ENCODE data around the gene AOC2.
"Not testable (repeated sequence)": the region's sequence is repeated elsewhere in the genome, so short reads cannot be mapped to it uniquely, and the experiment has no call there.

DNA sequence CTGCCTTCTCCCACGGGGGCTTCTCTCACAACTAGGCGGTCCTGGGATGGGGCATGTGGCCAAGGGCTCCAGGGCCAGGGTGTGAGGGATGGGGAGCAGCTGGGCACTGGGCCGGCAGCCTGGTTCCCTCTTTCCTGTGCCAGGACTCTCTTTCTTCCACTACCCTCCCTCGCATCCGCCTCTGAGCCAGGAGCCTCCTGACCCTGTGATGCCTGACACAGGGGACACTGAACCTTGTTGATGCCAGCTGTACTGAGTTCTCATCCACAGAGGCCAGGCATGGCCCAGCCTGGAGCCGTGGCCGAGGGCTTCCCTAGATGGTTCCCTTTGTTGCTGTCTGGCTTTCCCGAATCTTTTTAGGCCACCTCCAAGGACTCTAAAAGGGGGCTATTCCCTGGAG is 12.1 kb downstream of the AOC2 start:
- not testable (repeated sequence) for TF ChIP-seq CTCF, EP300, POLR2A (IDR thresholded peaks at IDR 0.05)
